Chondrocyte (in vitro differentiated cells): ENCODE data around the gene AHNAK. TPM values are rescaled to one million over a fixed set of nuclear protein-coding genes. Genes with fewer than 3 reads are reported as not detected.
"Not testable (repeated sequence)": the region's sequence is repeated elsewhere in the genome, so short reads cannot be mapped to it uniquely, and the experiment has no call there.

Experiments
- DNase-seq: peaks from one replicate; pipeline ENCODE4 v3.0.0; 2021; ENCODE audit warnings: mixed read lengths, low spot score
- H3K27ac Mint-ChIP-seq: one replicate; pipeline ENCODE4 v1.8.0; 2021; ENCODE audit warnings: mild to moderate bottlenecking, moderate library complexity, mixed read lengths; ENCODE audit not compliant: unreplicated experiment
- H3K27me3 Mint-ChIP-seq: 2 replicates; pipeline ENCODE4 v1.8.0; 2021; ENCODE audit warnings: low read depth, mixed read lengths
- H3K36me3 Mint-ChIP-seq: 2 replicates; pipeline ENCODE4 v1.8.0; 2021; ENCODE audit warnings: low read depth, mixed read lengths
- H3K4me1 Mint-ChIP-seq: 2 replicates; pipeline ENCODE4 v1.8.0; 2021; ENCODE audit warnings: low read depth, mild to moderate bottlenecking, mixed read lengths
- H3K4me3 Mint-ChIP-seq: one replicate; pipeline ENCODE4 v1.8.0; 2021; ENCODE audit warnings: mild to moderate bottlenecking, moderate library complexity, mixed read lengths; ENCODE audit not compliant: unreplicated experiment
- H3K9me3 Mint-ChIP-seq: 2 replicates; pipeline ENCODE4 v1.8.0; 2021; ENCODE audit warnings: low read depth, mixed read lengths
- CTCF ChIP-seq: fragments of 200-600 bp; sonication (generic); IDR thresholded peaks from 2 replicates; pipeline ENCODE4 v1.5.0; 2021; ENCODE audit warnings: antibody characterized with exemption, mild to moderate bottlenecking, moderate library complexity
- total RNA-seq: library from RNA; stranded (reverse); gene quantifications from 3 replicates; pipeline ENCODE4 v1.2.1, GENCODE V29; 2021

AHNAK gene
- total RNA-seq, 1 donor from 2014 or later: 514 TPM

GRCh38 chr11:62500650-62501030, 46.0 kb downstream of the AHNAK start:
- DNase-seq: no peak
- no peaks in the 10 kb centered on the region for H3K27me3 Mint-ChIP-seq
- peaks cover 22% of the 10 kb centered on the region for H3K4me1 Mint-ChIP-seq
- no peaks in the 10 kb centered on the region for H3K36me3 Mint-ChIP-seq
- no peak for TF ChIP-seq CTCF
- H3K27ac Mint-ChIP-seq: no peak overlapping the region
- H3K4me3 Mint-ChIP-seq: no peak overlapping the region
- no peaks in the 10 kb centered on the region for H3K9me3 Mint-ChIP-seq

GRCh38 chr11:62499944-62500649, 46.5 kb downstream of the AHNAK start:
- H3K4me3 Mint-ChIP-seq: no peak overlapping the region
- no peak overlapping the region for H3K27ac Mint-ChIP-seq
- H3K4me1 Mint-ChIP-seq: peaks cover 22% of the 10 kb centered on the region
- no peak for DNase-seq
- H3K27me3 Mint-ChIP-seq: no peaks in the 10 kb centered on the region
- no peaks in the 10 kb centered on the region for H3K36me3 Mint-ChIP-seq
- TF ChIP-seq CTCF: no peak
- H3K9me3 Mint-ChIP-seq: no peaks in the 10 kb centered on the region

- not testable (repeated sequence) for H3K36me3 Mint-ChIP-seq, H3K27ac Mint-ChIP-seq, H3K27me3 Mint-ChIP-seq, DNase-seq, H3K4me3 Mint-ChIP-seq, H3K9me3 Mint-ChIP-seq
- peaks cover 22% of the 10 kb centered on the region for H3K4me1 Mint-ChIP-seq
These were observed 47.2 kb downstream of the AHNAK start for GRCh38 chr11:62499311-62499943.

GRCh38 chr11:62498492-62499286, 47.9 kb downstream of the AHNAK start:
- H3K4me1 Mint-ChIP-seq: peaks cover 22% of the 10 kb centered on the region
- H3K4me3 Mint-ChIP-seq: no peak overlapping the region
- no peak for TF ChIP-seq CTCF
- H3K36me3 Mint-ChIP-seq: no peaks in the 10 kb centered on the region
- H3K27ac Mint-ChIP-seq: no peak overlapping the region
- DNase-seq: no peak
- H3K27me3 Mint-ChIP-seq: no peaks in the 10 kb centered on the region
- H3K9me3 Mint-ChIP-seq: no peaks in the 10 kb centered on the region

- DNase-seq: no peak
These were observed 48.6 kb downstream of the AHNAK start for GRCh38 chr11:62498031-62498430.

More at GRCh38 chr11:62498031-62498430, 48.6 kb downstream of the AHNAK start:
- Mint-ChIP-seq H3K27ac (no peak overlapping the region), H3K4me1 (peaks cover 22% of the 10 kb centered on the region), H3K36me3 (no peaks in the 10 kb centered on the region), H3K27me3 (no peaks in the 10 kb centered on the region), H3K4me3 (no peak overlapping the region), H3K9me3 (no peaks in the 10 kb centered on the region)
- TF ChIP-seq CTCF: no peak
